ENCODE measurements around the gene RTN4RL1. TPM values are rescaled to one million over a fixed set of nuclear protein-coding genes. Genes with fewer than 3 reads are reported as not detected.

RTN4RL1 gene
- polyA plus RNA-seq, 1 donor (not counting 4 experiments of a cell fraction or from before 2014, with no cell fraction given), result 2.3 TPM

- TF ChIP-seq CTCF (optimal IDR thresholded peaks at IDR 0.05 in 1 of 3, IDR thresholded peaks at IDR 0.05 in 1 of 3, conservative IDR thresholded peaks at IDR 0.05 in 1 of 3; ENCODE audit: extremely low read depth in 1 of 3, insufficient read depth in 2 of 3, low read length in 3 of 3) (no peak), EZH2 (IDR thresholded peaks at IDR 0.05; ENCODE audit: low read length) (no peak)
- Histone ChIP-seq H3K9me3 (ENCODE audit: control insufficient read depth, low read depth, low read length) (no peaks in the 10 kb centered on the region), H3K4me3 (ENCODE audit: control insufficient read depth in 2 of 3, extremely low read depth in 1 of 3, insufficient read depth in 2 of 3, low read depth in 1 of 3, low read length in 3 of 3) (no peak overlapping the region), H3K9me1 (ENCODE audit: control insufficient read depth, extremely low read depth, insufficient read depth, low read length) (no peaks in the 10 kb centered on the region), H3K79me2 (ENCODE audit: control insufficient read depth, insufficient read depth, low read length) (peaks cover 5% of the 10 kb centered on the region), H3K27ac (ENCODE audit: control insufficient read depth, insufficient read depth, low read length) (no peak overlapping the region), H3K27me3 (ENCODE audit: control insufficient read depth, extremely low read depth, insufficient read depth, low read length) (peaks cover 7% of the 10 kb centered on the region), H3K36me3 (ENCODE audit: control insufficient read depth in 2 of 2, extremely low read depth in 1 of 2, insufficient read depth in 2 of 2, low read length in 2 of 2) (peaks cover 17 to 19% of the 10 kb centered on the region in 2 experiments), H3K4me2 (ENCODE audit: control insufficient read depth, extremely low read depth, insufficient read depth, low read depth, low read length) (no peak overlapping the region), H3K9ac (ENCODE audit: control insufficient read depth, extremely low read depth, insufficient read depth, low read length) (no peak overlapping the region), H2AFZ (ENCODE audit: control insufficient read depth, low read length) (no peak overlapping the region), H4K20me1 (ENCODE audit: control insufficient read depth, extremely low read depth, insufficient read depth, low read length) (peaks cover 4% of the 10 kb centered on the region), H3K4me1 (ENCODE audit: control insufficient read depth, extremely low read depth, insufficient read depth, low read length) (no peaks in the 10 kb centered on the region)
- FAIRE-seq (no peak), DNase-seq (ENCODE audit: low read depth, low spot score) (no peak)
- dilution Hi-C loops (cut with MboI; ENCODE audit: extremely low pct_ligation_motif_present, low sequenced_read_pairs), result no loop called here
Observed at GRCh38 chr17:2060681-2061440, 35.7 kb upstream of the RTN4RL1 start.

- Histone ChIP-seq H3K9me3 (ENCODE audit: control insufficient read depth, low read depth, low read length) (no peaks in the 10 kb centered on the region), H3K79me2 (ENCODE audit: control insufficient read depth, insufficient read depth, low read length) (peaks cover 5% of the 10 kb centered on the region), H3K9me1 (ENCODE audit: control insufficient read depth, extremely low read depth, insufficient read depth, low read length) (no peaks in the 10 kb centered on the region), H3K27ac (ENCODE audit: control insufficient read depth, insufficient read depth, low read length) (no peak overlapping the region), H3K9ac (ENCODE audit: control insufficient read depth, extremely low read depth, insufficient read depth, low read length) (no peak overlapping the region), H3K4me1 (ENCODE audit: control insufficient read depth, extremely low read depth, insufficient read depth, low read length) (no peaks in the 10 kb centered on the region), H3K4me2 (ENCODE audit: control insufficient read depth, extremely low read depth, insufficient read depth, low read depth, low read length) (no peak overlapping the region), H2AFZ (ENCODE audit: control insufficient read depth, low read length) (no peak overlapping the region), H3K4me3 (ENCODE audit: control insufficient read depth in 2 of 3, extremely low read depth in 1 of 3, insufficient read depth in 2 of 3, low read depth in 1 of 3, low read length in 3 of 3) (no peak overlapping the region), H4K20me1 (ENCODE audit: control insufficient read depth, extremely low read depth, insufficient read depth, low read length) (peaks cover 4% of the 10 kb centered on the region), H3K27me3 (ENCODE audit: control insufficient read depth, extremely low read depth, insufficient read depth, low read length) (peaks cover 7% of the 10 kb centered on the region), H3K36me3 (ENCODE audit: control insufficient read depth in 2 of 2, extremely low read depth in 1 of 2, insufficient read depth in 2 of 2, low read length in 2 of 2) (peaks cover 16% of the 10 kb centered on the region in 2 experiments)
- DNase-seq (ENCODE audit: low read depth, low spot score) (no peak), FAIRE-seq (no peak)
- dilution Hi-C loops (cut with MboI; ENCODE audit: extremely low pct_ligation_motif_present, low sequenced_read_pairs), result no loop called here
- TF ChIP-seq EZH2 (IDR thresholded peaks at IDR 0.05; ENCODE audit: low read length), result no peak
- no peak for TF ChIP-seq CTCF (optimal IDR thresholded peaks at IDR 0.05 in 1 of 3, IDR thresholded peaks at IDR 0.05 in 1 of 3, conservative IDR thresholded peaks at IDR 0.05 in 1 of 3; ENCODE audit: extremely low read depth in 1 of 3, insufficient read depth in 2 of 3, low read length in 3 of 3)
Observed at GRCh38 chr17:2060385-2060658, 35.2 kb upstream of the RTN4RL1 start.

All from keratinocyte (primary cell).